ENCODE measurements around the gene ANKRD13D.

ANKRD13D gene

GRCh38 chr11:67262731-67263675 lies 26.1 kb upstream of the ANKRD13D start:
- DNase-seq = peak; percentile 67

DNA sequence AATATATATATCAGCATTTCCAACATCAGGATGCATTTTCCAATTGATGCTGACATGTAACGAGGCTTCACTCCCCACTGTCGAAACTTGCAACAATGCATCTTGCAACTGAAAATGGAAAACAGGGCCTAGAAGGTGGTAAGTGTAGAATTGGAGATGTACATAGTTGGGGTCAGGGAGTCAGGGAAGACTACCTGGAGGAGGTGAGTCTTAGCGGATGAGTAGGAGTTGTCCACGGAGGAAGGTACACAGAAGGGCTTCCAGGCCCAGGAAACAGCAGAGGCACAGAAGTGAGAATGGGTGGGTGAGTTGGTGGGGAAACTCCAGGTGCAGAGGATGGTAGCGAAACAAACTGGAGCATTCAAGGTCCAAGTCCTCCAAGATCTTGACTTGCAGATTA lies 24.8 kb upstream of the ANKRD13D start:
- DNase-seq = no peak

DNA sequence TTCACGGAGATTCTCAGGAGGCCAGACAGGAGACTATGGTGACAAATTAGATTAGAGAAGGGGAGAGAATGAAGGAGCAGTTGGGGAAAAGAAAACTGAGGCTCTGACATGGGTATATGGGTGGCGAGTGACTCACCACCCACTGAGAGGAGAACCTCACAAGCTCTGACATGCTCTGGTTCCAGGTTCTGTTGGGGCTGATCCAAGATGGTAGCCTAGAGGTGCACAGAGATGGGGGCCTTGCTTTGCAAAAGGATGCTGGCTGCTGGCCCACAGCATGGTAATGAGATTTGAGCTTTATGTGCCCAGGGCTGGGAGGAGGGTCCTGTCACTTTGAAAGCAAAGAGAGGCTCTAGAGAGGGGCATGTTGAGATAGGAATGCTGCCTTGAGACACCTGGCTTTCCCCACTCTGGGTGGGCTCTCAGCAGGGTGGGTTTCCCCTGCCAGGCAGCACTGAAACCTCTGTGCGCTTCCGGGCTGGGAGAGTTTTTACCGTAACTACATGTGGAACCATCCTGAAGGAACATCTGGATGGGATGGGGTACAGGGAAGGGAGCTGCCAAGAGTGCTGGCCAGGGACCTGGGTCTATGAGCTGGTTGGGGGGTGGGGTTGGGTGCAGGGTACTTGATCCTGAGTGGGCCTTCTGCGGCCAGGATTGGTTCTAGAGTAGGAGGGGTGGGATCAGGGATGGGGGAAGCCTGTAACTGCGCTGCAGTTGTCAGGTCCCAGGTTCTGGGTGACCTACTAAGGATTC lies 24.0 kb upstream of the ANKRD13D start:
- DNase-seq = no peak

GRCh38 chr11:67265633-67266448 lies 23.3 kb upstream of the ANKRD13D start:
- no peak for DNase-seq

DNA sequence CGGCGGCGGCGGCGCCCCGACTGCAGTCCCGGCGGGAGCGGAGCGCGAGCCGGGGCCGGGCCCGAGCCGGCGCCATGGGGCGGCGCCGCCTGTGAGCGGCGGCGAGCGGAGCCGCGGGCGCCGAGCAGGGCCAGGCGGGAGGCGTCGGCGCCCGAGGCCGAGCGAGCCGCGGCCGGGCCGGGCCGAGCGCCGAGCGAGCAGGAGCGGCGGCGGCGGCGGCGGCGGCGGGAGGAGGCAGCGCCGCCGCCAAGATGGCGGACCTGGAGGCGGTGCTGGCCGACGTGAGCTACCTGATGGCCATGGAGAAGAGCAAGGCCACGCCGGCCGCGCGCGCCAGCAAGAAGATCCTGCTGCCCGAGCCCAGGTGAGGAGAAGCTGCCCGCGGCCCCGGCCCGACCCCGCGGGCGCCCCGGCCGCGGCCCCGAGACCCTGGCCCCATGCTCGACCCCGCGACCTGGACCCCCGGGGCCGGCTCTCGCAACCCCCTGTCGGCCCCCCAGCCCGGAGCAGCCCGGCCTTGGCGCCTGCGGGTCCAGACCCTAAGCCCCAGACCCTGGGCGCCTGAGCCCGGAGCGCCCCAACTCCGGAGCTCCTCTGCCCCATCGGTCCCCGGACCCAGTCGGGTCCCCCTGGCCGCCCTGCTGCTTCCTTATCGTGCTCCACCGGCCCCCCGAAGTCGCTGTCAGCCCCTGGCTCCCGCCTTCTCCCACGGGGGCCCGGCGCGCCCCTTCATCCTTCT lies 22.5 kb upstream of the ANKRD13D start, which contains the start of gene GRK2:
Gene GRK2 (plus strand): TSS at position 25 of the 739 bp plus-strand sequence. CDS start 227 bp downstream, at position 252.
- peak; percentile 27 for DNase-seq

- peak; percentile 37 for DNase-seq
Measured at GRCh38 chr11:67267188-67268080, 21.7 kb upstream of the ANKRD13D start.

GRCh38 chr11:67268081-67268961 lies 20.8 kb upstream of the ANKRD13D start:
- DNase-seq = no peak

- DNase-seq = no peak
Measured at GRCh38 chr11:67268962-67269268, 20.2 kb upstream of the ANKRD13D start.

GRCh38 chr11:67269401-67270255 lies 19.5 kb upstream of the ANKRD13D start:
- no peak for DNase-seq

- DNase-seq = no peak
Measured at GRCh38 chr11:67270256-67271204, 18.6 kb upstream of the ANKRD13D start.

DNA sequence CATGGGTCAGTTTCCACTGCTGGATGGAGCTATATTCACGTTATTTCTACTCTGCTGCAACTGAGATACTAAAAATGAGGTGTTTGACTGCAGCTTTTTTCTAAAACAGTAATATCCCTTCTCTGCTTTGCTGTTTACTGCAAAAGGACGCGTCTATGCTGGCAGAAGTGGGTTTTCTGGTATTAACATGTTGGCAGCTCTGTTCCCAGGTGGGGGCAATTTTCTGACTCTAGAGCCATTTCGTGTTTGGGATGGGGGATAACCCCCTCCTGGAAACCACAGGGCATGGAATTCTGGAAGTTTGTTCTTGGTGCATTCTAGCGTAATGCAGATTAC lies 17.9 kb upstream of the ANKRD13D start:
- no peak for DNase-seq

- no peak for DNase-seq
Measured at GRCh38 chr11:67271541-67272284, 17.4 kb upstream of the ANKRD13D start.

DNA sequence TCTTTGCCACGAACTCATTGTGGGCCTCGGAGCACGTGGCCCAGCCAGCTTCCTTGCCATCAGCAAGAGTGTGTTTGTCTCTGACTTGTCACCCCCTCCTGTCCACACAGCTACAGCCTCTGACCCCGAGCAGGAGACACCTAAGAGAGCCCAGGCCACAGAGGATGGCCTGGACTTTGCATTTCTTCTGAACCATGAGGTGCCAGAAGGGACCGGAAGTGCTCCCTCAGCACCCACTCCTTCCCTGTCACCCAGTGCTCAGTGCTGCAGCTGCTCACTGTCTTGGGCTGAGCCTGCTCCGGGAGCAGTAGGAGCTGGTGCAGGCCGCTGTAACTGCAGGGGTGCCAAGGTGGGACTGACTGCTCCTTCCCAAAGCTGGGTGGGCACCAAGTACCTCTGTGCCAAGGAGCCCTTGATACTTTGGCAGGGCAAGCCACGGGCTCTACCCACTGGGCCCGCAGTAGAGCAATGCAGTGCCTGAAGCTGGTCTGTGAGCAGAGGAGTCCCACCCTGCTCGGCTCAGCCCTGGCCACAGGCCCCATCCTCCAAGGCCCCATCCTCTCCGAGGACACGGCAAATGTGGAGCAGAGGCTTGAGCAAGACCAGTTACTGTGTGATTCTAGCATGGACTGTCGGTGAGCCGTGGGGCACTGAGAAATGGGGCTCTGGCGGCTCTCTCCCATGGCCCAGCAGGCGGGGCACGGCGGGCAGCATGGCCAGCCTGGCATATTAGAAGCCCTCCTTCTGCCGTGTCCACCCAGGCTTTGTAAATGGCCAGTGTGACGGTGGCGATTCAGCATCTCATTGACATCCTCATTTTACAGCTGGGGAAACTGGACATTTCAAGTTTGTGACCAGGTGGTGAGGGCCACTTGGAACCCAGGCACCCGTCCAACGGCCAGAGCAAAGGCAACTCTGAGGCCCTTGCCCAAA lies 16.5 kb upstream of the ANKRD13D start:
- DNase-seq = no peak

DNA sequence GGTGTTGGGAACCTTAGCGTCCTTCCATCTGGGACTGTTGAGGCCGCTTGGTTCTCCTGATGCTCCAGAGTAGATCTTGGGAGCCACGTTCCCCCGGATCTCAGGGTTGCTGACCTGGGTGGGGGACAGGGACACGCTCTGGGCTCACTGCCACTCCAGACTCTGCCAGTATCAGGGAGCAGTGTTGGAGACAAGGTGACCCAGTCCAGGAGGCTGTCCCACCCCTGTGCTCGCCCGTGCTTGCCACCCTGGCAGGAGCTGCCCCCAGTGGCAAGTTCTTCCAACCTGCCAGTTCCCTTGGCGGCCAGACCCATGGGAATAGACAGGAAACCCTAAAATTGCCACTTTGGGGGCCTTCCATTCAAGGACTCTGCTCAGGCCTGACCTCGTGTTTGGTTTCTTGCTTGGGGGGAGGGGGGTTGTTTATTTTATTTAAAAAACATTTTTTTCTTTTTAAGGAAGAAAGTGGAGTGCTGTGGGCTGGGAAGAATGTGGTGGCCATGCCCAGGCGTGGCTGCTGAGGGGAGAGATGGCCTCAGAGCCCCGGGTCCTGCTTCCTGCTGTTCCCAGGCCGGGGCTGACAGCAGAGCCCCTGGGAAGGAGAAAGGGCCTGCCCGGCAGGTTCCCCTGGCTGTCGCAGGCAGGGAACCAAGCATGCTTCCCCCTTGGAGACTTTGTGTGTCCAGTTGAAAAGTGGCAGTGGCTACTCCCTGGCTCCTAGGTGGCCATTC lies 15.7 kb upstream of the ANKRD13D start:
- DNase-seq = no peak

DNA sequence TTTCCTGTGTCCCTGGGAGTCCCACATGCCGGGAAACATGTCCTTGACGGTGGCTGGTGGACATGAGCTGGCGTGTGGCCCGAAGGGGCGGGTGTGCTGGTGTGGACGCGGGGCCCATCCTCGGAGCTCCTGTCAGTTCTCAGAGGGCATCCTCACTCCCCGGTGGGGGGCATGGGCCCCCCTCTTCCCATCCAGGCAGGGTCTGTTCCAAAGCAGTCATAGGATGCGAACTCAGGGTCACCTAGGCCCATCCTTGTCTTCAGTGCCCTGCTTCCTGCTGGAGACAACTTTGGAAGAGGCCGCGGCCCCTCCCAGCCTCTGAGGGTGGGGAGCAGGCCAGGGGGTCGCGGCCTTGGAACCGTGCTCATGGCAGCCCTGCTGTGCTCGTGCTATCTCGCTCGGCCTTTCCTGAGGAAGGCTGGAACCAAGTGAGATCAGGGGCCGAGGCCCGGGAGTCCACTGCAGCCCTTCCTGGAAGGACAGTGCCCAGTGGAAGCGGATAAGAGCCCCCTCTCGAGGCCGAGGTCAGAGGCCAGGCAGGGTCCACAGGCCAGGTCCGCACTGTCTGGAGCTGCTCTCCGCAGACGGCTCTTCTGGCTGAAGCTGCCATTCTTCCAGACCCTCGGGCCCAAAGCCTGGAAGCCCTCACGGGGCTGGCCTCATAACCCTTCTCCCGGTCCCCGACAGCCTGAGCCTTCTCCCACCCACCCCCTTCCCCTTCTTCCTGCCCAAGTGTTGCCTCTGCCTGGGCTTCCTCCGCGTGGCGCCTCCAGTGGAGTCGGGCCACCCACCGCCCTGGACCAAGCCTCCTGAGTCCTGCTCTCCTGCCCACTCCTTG lies 14.1 kb upstream of the ANKRD13D start:
- no peak for DNase-seq
